Tibial nerve (tissue), 3 donors: Measurements from ENCODE around the gene LRRC75B.

Source experiments
- CTCF ChIP-seq, 5 experiments: fragments of 200-600 bp in 3 of 5; fragments of 450-650 bp in 2 of 5; sonication (generic) in 3 of 5; IDR thresholded peaks; one replicate each; pipeline ENCODE4 v1.5.1; 2016 to 2019; ENCODE audit warnings: antibody characterized with exemption in 5 of 5, mild to moderate bottlenecking in 3 of 5, moderate library complexity in 2 of 5
- POLR2A ChIP-seq, 2 donors: fragments of 450-650 bp; IDR thresholded peaks; one replicate each; pipeline ENCODE4 v1.6.1; 2017; ENCODE audit warnings: antibody characterized with exemption in 2 of 2, mild to moderate bottlenecking in 2 of 2, moderate library complexity in 2 of 2

GRCh38 chr22:24593836-24594568 lies 1.1 kb upstream of the LRRC75B start:
- TF ChIP-seq POLR2A (IDR thresholded peaks at IDR 0.05) (no peak), CTCF (IDR thresholded peaks at IDR 0.05) (no peak)
